ENCODE data around the gene LRRC2. TPM values are rescaled to one million over a fixed set of nuclear protein-coding genes. Genes with fewer than 3 reads are reported as not detected.

Gene LRRC2
- total and polyA plus RNA-seq, 4 donors: 0.09 to 3.1 (median 0.73) TPM

DNA sequence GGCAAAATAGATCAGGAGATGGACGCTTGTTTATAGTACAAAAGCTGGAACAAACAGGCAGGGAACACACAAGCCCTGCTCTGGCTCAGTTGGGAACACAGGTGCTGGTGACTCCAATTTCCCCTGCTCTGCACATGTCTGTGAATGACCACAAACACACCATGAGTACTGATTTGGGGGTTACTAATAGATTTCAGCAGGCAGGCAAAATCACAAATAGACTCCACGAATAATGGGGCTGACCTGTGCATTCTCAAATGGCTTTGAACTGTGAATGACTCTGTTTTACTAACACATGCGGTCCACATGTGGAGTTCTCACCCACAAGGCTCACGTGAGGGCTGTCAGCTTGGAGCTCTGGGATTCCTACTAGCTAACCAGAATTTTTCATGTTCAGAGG lies 64.4 kb downstream of the LRRC2 start:
- Histone ChIP-seq H3K9ac (ENCODE audit: insufficient read depth in 1 of 2, low read length in 2 of 2) (no peak overlapping the region), H3K36me3 (ENCODE audit: control insufficient read depth in 4 of 4, insufficient read depth in 4 of 4, low read length in 4 of 4) (no peaks in the 10 kb centered on the region), H3K27ac (ENCODE audit: low read depth in 1 of 2, low read length in 1 of 2) (no peak overlapping the region), H3K27me3 (ENCODE audit: control insufficient read depth in 3 of 3, insufficient read depth in 3 of 3, low read length in 2 of 3) (no peaks in the 10 kb centered on the region), H3K4me1 (ENCODE audit: control insufficient read depth in 5 of 5, insufficient read depth in 5 of 5, low read length in 5 of 5) (peaks cover 0 to 5% (median 0%) of the 10 kb centered on the region in 5 donors), H3K4me3 (no peak overlapping the region), H3K9me3 (ENCODE audit: control insufficient read depth in 4 of 4, insufficient read depth in 3 of 4, low read length in 3 of 4) (no peaks in the 10 kb centered on the region)
- ATAC-seq (ENCODE audit: insufficient read depth, low FRiP score) (no peak), DNase-seq (no peak)
- TF ChIP-seq, protein P1, sequence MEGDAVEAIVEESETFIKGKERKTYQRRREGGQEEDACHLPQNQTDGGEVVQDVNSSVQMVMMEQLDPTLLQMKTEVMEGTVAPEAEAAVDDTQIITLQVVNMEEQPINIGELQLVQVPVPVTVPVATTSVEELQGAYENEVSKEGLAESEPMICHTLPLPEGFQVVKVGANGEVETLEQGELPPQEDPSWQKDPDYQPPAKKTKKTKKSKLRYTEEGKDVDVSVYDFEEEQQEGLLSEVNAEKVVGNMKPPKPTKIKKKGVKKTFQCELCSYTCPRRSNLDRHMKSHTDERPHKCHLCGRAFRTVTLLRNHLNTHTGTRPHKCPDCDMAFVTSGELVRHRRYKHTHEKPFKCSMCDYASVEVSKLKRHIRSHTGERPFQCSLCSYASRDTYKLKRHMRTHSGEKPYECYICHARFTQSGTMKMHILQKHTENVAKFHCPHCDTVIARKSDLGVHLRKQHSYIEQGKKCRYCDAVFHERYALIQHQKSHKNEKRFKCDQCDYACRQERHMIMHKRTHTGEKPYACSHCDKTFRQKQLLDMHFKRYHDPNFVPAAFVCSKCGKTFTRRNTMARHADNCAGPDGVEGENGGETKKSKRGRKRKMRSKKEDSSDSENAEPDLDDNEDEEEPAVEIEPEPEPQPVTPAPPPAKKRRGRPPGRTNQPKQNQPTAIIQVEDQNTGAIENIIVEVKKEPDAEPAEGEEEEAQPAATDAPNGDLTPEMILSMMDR (IDR thresholded peaks at IDR 0.05; ENCODE audit: control extremely low read depth, extremely low read depth): no peak
- 85 to 87% methylated on average over 4 of the region's 4 CpGs for WGBS, 2 donors

DNA sequence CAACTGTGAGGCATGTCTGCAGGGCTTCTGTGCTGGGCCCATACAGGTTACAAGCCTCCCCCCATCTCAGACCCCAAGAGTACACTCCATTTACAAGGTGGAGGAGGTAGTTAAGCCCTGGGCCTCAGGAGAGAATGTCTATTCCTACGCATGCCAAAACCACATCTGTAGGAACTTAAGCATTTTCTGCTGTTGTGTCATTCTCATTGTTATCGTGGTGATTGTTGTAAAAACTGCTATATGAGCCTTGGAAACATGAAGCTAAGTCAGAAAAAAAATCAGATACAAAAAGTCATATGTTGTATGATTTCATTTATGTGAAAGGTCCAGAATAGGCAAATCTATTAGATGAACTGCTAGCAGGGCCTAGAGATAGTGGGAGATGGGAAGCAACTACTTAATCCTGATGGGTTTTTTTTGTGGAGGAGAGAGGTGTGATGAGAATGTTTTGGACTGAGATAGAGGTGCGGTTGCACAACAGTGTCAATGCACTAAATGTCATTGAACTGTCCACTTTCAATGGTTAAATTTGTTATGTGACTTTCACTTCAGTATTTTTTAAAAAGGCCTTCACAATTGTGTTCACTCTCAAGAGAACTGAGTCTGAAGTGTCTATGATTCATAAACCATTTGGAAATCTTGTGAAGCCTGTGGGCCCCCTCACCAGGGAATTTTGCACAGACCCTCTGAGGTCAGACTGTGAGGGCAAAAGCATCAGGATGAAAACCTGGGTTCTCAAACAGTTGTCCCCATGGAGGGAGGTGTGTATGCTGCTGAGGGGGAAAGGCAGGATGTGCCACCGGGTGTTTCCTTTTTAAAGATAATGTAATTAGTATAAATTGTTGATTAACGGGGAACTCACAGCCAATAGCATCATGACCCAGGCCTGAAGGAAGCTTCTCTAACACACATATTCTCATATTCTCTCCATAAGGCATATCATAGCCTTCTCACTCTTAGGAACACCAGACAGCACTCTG lies 65.2 kb downstream of the LRRC2 start:
- DNase-seq (no peak), ATAC-seq (ENCODE audit: insufficient read depth, low FRiP score) (no peak)
- Histone ChIP-seq H3K9ac (ENCODE audit: insufficient read depth in 1 of 2, low read length in 2 of 2) (no peak overlapping the region), H3K27me3 (ENCODE audit: control insufficient read depth in 3 of 3, insufficient read depth in 3 of 3, low read length in 2 of 3) (no peaks in the 10 kb centered on the region), H3K4me3 (no peak overlapping the region), H3K27ac (ENCODE audit: low read depth in 1 of 2, low read length in 1 of 2) (no peak overlapping the region), H3K4me1 (ENCODE audit: control insufficient read depth in 5 of 5, insufficient read depth in 5 of 5, low read length in 5 of 5) (peaks cover 0 to 5% (median 0%) of the 10 kb centered on the region in 5 donors), H3K36me3 (ENCODE audit: control insufficient read depth in 4 of 4, insufficient read depth in 4 of 4, low read length in 4 of 4) (no peaks in the 10 kb centered on the region), H3K9me3 (ENCODE audit: control insufficient read depth in 4 of 4, insufficient read depth in 3 of 4, low read length in 3 of 4) (no peaks in the 10 kb centered on the region)
- TF ChIP-seq, protein P1 (IDR thresholded peaks at IDR 0.05; ENCODE audit: control extremely low read depth, extremely low read depth): no peak
- WGBS, 2 donors: 56 to 63% methylated on average over 5 of the region's 5 CpGs

DNA sequence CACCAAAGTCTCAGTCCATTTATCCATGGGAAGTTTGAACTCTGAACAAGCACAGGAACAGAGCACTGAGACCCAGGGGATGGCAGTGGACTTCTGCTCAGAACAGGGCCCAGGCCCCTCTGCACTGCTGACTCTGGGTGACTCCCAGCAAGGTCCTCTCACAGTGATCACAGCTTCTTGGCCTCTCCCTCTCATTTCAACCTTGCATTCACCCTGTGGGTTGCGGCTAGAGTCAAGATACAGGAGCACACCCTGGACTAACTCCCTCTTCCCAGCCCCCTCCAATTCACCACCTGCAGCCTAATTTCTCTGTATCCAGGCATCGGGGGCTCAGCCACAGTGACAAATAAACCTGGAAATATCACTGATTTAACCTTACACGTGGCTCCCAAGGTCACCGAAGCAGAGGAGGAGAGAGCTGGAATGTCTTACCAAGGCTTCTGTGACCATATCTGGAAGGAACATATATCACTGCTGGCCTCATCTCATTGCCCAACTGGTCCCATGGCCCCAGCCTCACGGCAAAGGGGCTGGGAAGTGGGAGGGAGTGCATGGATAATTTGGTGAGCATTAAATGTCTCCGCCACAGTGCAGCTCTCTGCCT lies 67.1 kb downstream of the LRRC2 start:
- DNase-seq: no peak

More for the DNA sequence above, 67.1 kb downstream of the LRRC2 start:
- 88 to 93% methylated on average over 6 of the region's 6 CpGs for WGBS, 2 donors
- H3K9ac ChIP-seq (ENCODE audit: insufficient read depth in 1 of 2, low read length in 2 of 2): no peak overlapping the region
- no peaks in the 10 kb centered on the region for H3K27me3 ChIP-seq (ENCODE audit: control insufficient read depth in 3 of 3, insufficient read depth in 3 of 3, low read length in 2 of 3)
- TF ChIP-seq, protein P1 (IDR thresholded peaks at IDR 0.05; ENCODE audit: control extremely low read depth, extremely low read depth): no peak
- no peaks in the 10 kb centered on the region for H3K36me3 ChIP-seq (ENCODE audit: control insufficient read depth in 4 of 4, insufficient read depth in 4 of 4, low read length in 4 of 4)
- H3K9me3 ChIP-seq (ENCODE audit: control insufficient read depth in 4 of 4, insufficient read depth in 3 of 4, low read length in 3 of 4): no peaks in the 10 kb centered on the region
- no peak overlapping the region for H3K27ac ChIP-seq (ENCODE audit: low read depth in 1 of 2, low read length in 1 of 2)
- ATAC-seq (ENCODE audit: insufficient read depth, low FRiP score): no peak
- H3K4me1 ChIP-seq (ENCODE audit: control insufficient read depth in 5 of 5, insufficient read depth in 5 of 5, low read length in 5 of 5): peaks cover 0 to 5% (median 0%) of the 10 kb centered on the region in 5 donors
- no peak overlapping the region for H3K4me3 ChIP-seq

Data from lung (tissue), 12 donors.